K562 (cell line): ENCODE data around the gene ZNF385C. TPM values are rescaled to one million over a fixed set of nuclear protein-coding genes. Genes with fewer than 3 reads are reported as not detected.

Experiments
- ATAC-seq: fragments of 200-7000 bp; cut with Tn5 transposase; 3 replicates; pipeline ENCODE4 v1.9.1; 2020; ENCODE audit warnings: moderate library complexity
- BruUV-seq: library from RNA; stranded (reverse); fragments of 400-500 nt; replicated peaks from 2 replicates; lab custom pipeline; 2021; lab: Mats Ljungman, UMichigan
- CTCF ChIA-PET: fragments of 300-600 bp; formaldehyde crosslinking; extraction: SDS; loops from one replicate; lab custom pipeline; 2021; ENCODE audit warnings: low intra/inter-chr PET ratio; lab: Yijun Ruan, JAX
- POLR2A ChIA-PET: fragments of 300-600, 350-650 bp; sonication (Branson Sonifier 250); formaldehyde crosslinking; extraction: SDS; loops from one replicate; lab custom pipeline; 2021; ENCODE audit warnings: antibody characterized with exemption, inconsistent platforms; lab: Yijun Ruan, JAX
- DNase-seq, 4 experiments: peaks; one replicate each; pipeline versions ENCODE4 v3.0.0 to v3.0.0-alpha.2; 2011 to 2018; ENCODE audit warnings: low spot score in 3 of 4, mixed read lengths in 3 of 4; ENCODE audit errors: extremely low read depth in 1 of 4
- FAIRE-seq: peaks from 2 replicates; lab custom pipeline; 2011; peaks lifted over from hg19 to GRCh38; lab: Jason Lieb, UNC
- H2AFZ ChIP-seq: 2 replicates; pipeline ENCODE4 v1.6.0; 2011; ENCODE audit warnings: low read depth, low read length, control low read depth, inconsistent platforms
- H3K27ac ChIP-seq: fragments of 200-600 bp; 3 replicates; pipeline ENCODE4 v1.8.0; 2011; ENCODE audit warnings: low read depth, mild to moderate bottlenecking, control low read depth, inconsistent platforms, low read length, moderate library complexity, mixed read lengths; ENCODE audit errors: extremely low read depth
- H3K27me3 ChIP-seq, 2 experiments: fragments of 300-600 bp in 1 of 2; 2 replicates in 1 of 2; 3 replicates in 1 of 2; pipeline versions ENCODE4 v1.6.0 to v1.8.0; 2011; ENCODE audit warnings: inconsistent platforms in 2 of 2, low read length in 2 of 2, mild to moderate bottlenecking in 1 of 2, mixed read lengths in 1 of 2, moderate library complexity in 1 of 2; ENCODE audit not compliant: control insufficient read depth in 2 of 2, insufficient read depth in 2 of 2
- H3K36me3 ChIP-seq: fragments of 300-600 bp; 3 replicates; pipeline ENCODE4 v1.8.0; 2011; ENCODE audit warnings: mild to moderate bottlenecking, low read length, inconsistent platforms; ENCODE audit not compliant: control insufficient read depth, insufficient read depth
- H3K4me1 ChIP-seq, 2 experiments: fragments of 200-600 bp in 1 of 2; replicated peaks in 1 of 2; 2 replicates in 1 of 2; 3 replicates in 1 of 2; pipeline versions ENCODE4 v1.5.1 to v1.8.0; 2011; ENCODE audit warnings: inconsistent platforms in 2 of 2, low read length in 2 of 2, mild to moderate bottlenecking in 1 of 2, mixed read lengths in 1 of 2, moderate library complexity in 1 of 2; ENCODE audit not compliant: control insufficient read depth in 2 of 2, insufficient read depth in 2 of 2
- H3K4me2 ChIP-seq: 2 replicates; pipeline ENCODE4 v1.6.1; 2011; ENCODE audit warnings: low read length, control low read depth, inconsistent platforms, mixed read lengths; ENCODE audit not compliant: insufficient read depth
- H3K4me3 ChIP-seq: fragments of 200-600 bp; sonication (generic), shearing (Covaris generic); 2 replicates; pipeline ENCODE4 v1.5.1; 2016; ENCODE audit warnings: control low read depth, inconsistent platforms
- H3K79me2 ChIP-seq: fragments of 200-600 bp; 3 replicates; pipeline ENCODE4 v1.8.0; 2011; ENCODE audit warnings: low read length, inconsistent platforms; ENCODE audit not compliant: control insufficient read depth, insufficient read depth
- H3K9ac ChIP-seq, 2 experiments: 2 replicates each; pipeline versions ENCODE4 v1.6.0 to v1.6.1; 2011; ENCODE audit warnings: low read depth in 2 of 2, low read length in 2 of 2, control low read depth in 1 of 2, inconsistent platforms in 1 of 2, mild to moderate bottlenecking in 1 of 2, mixed read lengths in 1 of 2; ENCODE audit not compliant: insufficient read depth in 1 of 2
- H3K9me1 ChIP-seq: one replicate; pipeline ENCODE4 v1.6.0; 2011; ENCODE audit warnings: inconsistent platforms, mild to moderate bottlenecking, low read length, moderate library complexity; ENCODE audit not compliant: control insufficient read depth, insufficient read depth
- H3K9me3 ChIP-seq: replicated peaks from 2 replicates; pipeline ENCODE4 v1.5.1; 2011; ENCODE audit warnings: low read depth, low read length, inconsistent platforms; ENCODE audit not compliant: control insufficient read depth, insufficient read depth
- H4K20me1 ChIP-seq: replicated peaks from 2 replicates; pipeline ENCODE4 v1.6.1; 2011; ENCODE audit warnings: low read length, inconsistent platforms, mixed read lengths; ENCODE audit not compliant: control insufficient read depth, insufficient read depth
- BRCA1 ChIP-seq, 2 experiments: fragments of 450-650 bp in 1 of 2; sonication (generic) in 1 of 2; formaldehyde crosslinking in 1 of 2; IDR thresholded peaks; 2 replicates each; pipeline versions ENCODE4 v1.5.0 to v1.6.1; 2017 to 2020; ENCODE audit warnings: mild to moderate bottlenecking in 1 of 2, missing genetic modification reagents in 1 of 2
- DDX20 ChIP-seq: fragments of 450-650 bp; IDR thresholded peaks from 2 replicates; pipeline ENCODE4 v1.6.1; 2016; ENCODE audit warnings: missing genetic modification characterization, low read depth, mild to moderate bottlenecking, missing compliant biosample characterization, moderate library complexity
- GATA2 ChIP-seq: sonication (generic); formaldehyde crosslinking; IDR thresholded peaks from 2 replicates; pipeline ENCODE4 v1.4.0; 2020; ENCODE audit warnings: mild to moderate bottlenecking, missing genetic modification reagents
- GTF2F1 ChIP-seq: IDR thresholded peaks from 2 replicates; pipeline ENCODE4 v1.6.1; 2011; ENCODE audit warnings: low read depth, low read length, improper control_type of control experiment
- MED1 ChIP-seq: sonication (generic); formaldehyde crosslinking; IDR thresholded peaks from 2 replicates; pipeline ENCODE4 v1.8.1; 2023; ENCODE audit warnings: missing genetic modification reagents, borderline replicate concordance
- NCOA4 ChIP-seq: fragments of 450-650 bp; IDR thresholded peaks from 2 replicates; pipeline ENCODE4 v1.6.1; 2018; ENCODE audit warnings: mild to moderate bottlenecking; ENCODE audit not compliant: partially characterized antibody
- PHB ChIP-seq: fragments of 250-450 bp; sonication (Bioruptor Pico); IDR thresholded peaks from 2 replicates; pipeline ENCODE4 v1.5.0; 2021
- TCF3 ChIP-seq: sonication (generic); formaldehyde crosslinking; IDR thresholded peaks from 2 replicates; pipeline ENCODE4 v1.4.0; 2020; ENCODE audit warnings: mild to moderate bottlenecking, missing genetic modification reagents
- ZBTB7A ChIP-seq: IDR thresholded peaks from 2 replicates; pipeline ENCODE4 v1.6.1; 2011; ENCODE audit warnings: low read depth, mild to moderate bottlenecking, low read length, moderate library complexity, borderline replicate concordance; ENCODE audit not compliant: control insufficient read depth
- ZC3H8 ChIP-seq: fragments of 450-650 bp; IDR thresholded peaks from 2 replicates; pipeline ENCODE4 v1.6.1; 2017
- ZNF23 ChIP-seq: fragments of 250-450 bp; sonication (Bioruptor Pico); IDR thresholded peaks from 2 replicates; pipeline ENCODE4 v1.4.0; 2020; ENCODE audit warnings: mild to moderate bottlenecking
- WGBS: fragments of 100-300 bp; shearing (Covaris generic); methylation state at CpG from one replicate; pipeline ENCODE4 v1.1.6; 2016; ENCODE audit warnings: low coverage, mixed read lengths; ENCODE audit not compliant: insufficient coverage; ENCODE audit errors: missing lambda C conversion rate; 5-methylcytosine and 5-hydroxymethylcytosine counted together
- in situ Hi-C: fragments of 300-500 bp; cut with MboI; formaldehyde crosslinking; loops from 4 replicates; pipeline ENCODE4 v1.15.0; 2018; ENCODE audit warnings: inconsistent platforms, mixed read lengths
- intact Hi-C: fragments of 100-400 bp; cut with micrococcal nuclease; formaldehyde crosslinking; loops from 2 replicates; pipeline ENCODE4 v1.14.2; 2022
- polyA plus RNA-seq, 8 experiments: library from polyadenylated mRNA; depleted of rRNA in 4 of 8; stranded (reverse) in 5 of 8; unstranded in 3 of 8; fragments of >200 nt; fragmentation: Nextera tagmentation in 2 of 8; fragmentation: Illumina TruSeq in 1 of 8; extraction: Ambion mirVana in 2 of 8; extraction: Trizol in 1 of 8; gene quantifications; 2 replicates each; pipeline versions ENCODE4 v1.2.1 to v1.2.3, GENCODE V29; 2011 to 2014; ENCODE audit warnings: inconsistent platforms in 1 of 8, missing spikeins in 1 of 8
- total RNA-seq, 7 experiments: library from RNA; depleted of rRNA in 6 of 7; stranded (reverse); fragments of >200 nt in 6 of 7; fragmentation: Illumina TruSeq in 2 of 7; extraction: Trizol in 2 of 7; gene quantifications; 2 replicates each; pipeline versions ENCODE4 v1.2.1 to v1.2.3, GENCODE V29; 2011 to 2021; ENCODE audit warnings: low replicate concordance in 1 of 7
- TF ChIP-seq, protein P1 (sequence below): sonication (generic); IDR thresholded peaks from 2 replicates; pipeline ENCODE4 v1.6.1; 2016
- TF ChIP-seq, protein P2 (sequence below): sonication (generic); formaldehyde crosslinking; IDR thresholded peaks from 2 replicates; pipeline ENCODE4 v1.8.1; 2022; ENCODE audit warnings: missing genetic modification reagents

Gene ZNF385C
- total and polyA plus RNA-seq, 9 of the 15 experiments (the other 6 are each of a cell fraction or from before 2014, with no cell fraction given): 0.03 to 0.35 (median 0.18) TPM; not detected in 1

DNA sequence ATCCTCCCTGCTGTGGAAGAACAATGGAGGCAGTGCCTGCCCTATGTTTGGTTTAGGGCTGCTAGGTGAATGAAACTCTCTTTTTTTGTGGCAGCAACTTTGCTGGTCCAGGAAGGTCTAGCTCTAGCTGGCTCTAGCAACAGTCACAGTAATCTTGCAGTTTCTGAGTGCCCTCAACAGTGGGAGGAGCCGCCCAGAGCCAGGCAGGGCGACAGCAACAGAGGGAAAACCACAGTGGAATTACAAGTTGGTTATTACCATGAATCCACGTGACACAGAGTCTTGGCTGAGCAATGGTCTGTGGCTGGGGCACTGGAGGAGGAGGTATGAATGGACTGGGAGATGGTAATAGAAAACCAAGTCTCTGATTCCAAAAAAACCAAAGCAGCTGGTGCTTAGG lies 34.7 kb upstream of the ZNF385C start:
- DNase-seq (no peak), FAIRE-seq (no peak), ATAC-seq (no peak)
- Histone ChIP-seq H3K27me3 (no peaks in the 10 kb centered on the region), H3K4me3 (no peak overlapping the region), H3K4me2 (no peak overlapping the region), H3K9me1 (peaks cover 9% of the 10 kb centered on the region), H3K36me3 (peaks cover 91% of the 10 kb centered on the region), H3K79me2 (peaks cover 63% of the 10 kb centered on the region), H3K4me1 (peaks cover 8 to 9% of the 10 kb centered on the region in 2 experiments; a peak in 3 of 5 replicates), H3K27ac (no peak overlapping the region), H4K20me1 (peaks cover 3% of the 10 kb centered on the region; the same call in 1 of the 2 replicates), H2AFZ (no peak overlapping the region), H3K9ac (no peak overlapping the region; a peak in 1 of 4 replicates), H3K9me3 (no peaks in the 10 kb centered on the region)
- BruUV-seq: no TSS peak
- POLR2A ChIA-PET: interaction anchor here (0.8 kb wide), 1 partner anchor 10 kb away, joined by 6 read pairs; no protein-coding TSS in a partner anchor
- no peak for TF ChIP-seq BRCA1 (IDR thresholded peaks at IDR 0.05)
- no peak for TF ChIP-seq BRCA1 (CRISPR knock-in tag; IDR thresholded peaks at IDR 0.05)
- no peak for TF ChIP-seq ZC3H8
- no peak for TF ChIP-seq ZNF23 (CRISPR knock-in tag)
- no peak for TF ChIP-seq GTF2F1
- TF ChIP-seq, protein P1, sequence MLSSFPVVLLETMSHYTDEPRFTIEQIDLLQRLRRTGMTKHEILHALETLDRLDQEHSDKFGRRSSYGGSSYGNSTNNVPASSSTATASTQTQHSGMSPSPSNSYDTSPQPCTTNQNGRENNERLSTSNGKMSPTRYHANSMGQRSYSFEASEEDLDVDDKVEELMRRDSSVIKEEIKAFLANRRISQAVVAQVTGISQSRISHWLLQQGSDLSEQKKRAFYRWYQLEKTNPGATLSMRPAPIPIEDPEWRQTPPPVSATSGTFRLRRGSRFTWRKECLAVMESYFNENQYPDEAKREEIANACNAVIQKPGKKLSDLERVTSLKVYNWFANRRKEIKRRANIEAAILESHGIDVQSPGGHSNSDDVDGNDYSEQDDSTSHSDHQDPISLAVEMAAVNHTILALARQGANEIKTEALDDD: no peak
- TF ChIP-seq GATA2: no peak
- TF ChIP-seq, protein P2, sequence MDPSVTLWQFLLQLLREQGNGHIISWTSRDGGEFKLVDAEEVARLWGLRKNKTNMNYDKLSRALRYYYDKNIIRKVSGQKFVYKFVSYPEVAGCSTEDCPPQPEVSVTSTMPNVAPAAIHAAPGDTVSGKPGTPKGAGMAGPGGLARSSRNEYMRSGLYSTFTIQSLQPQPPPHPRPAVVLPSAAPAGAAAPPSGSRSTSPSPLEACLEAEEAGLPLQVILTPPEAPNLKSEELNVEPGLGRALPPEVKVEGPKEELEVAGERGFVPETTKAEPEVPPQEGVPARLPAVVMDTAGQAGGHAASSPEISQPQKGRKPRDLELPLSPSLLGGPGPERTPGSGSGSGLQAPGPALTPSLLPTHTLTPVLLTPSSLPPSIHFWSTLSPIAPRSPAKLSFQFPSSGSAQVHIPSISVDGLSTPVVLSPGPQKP (CRISPR knock-in tag): no peak
- no peak for TF ChIP-seq PHB
- no peak for TF ChIP-seq TCF3
- TF ChIP-seq DDX20: no peak
- TF ChIP-seq ZBTB7A: no peak
- no peak for TF ChIP-seq NCOA4
- no peak for TF ChIP-seq MED1
- intact Hi-C loops (no loop called here), in situ Hi-C loops (no loop called here)
- CTCF ChIA-PET: no interaction called here
- WGBS: 86% methylated on average over 3 of the region's 3 CpGs
